OCI-LY3 (cell line): ENCODE data around the gene ZIC5.

Experiments
- EZH2phosphoT487 ChIP-seq: fragments of 200-600 bp; shearing (Covaris generic); IDR thresholded peaks from 2 replicates; pipeline ENCODE4 v1.6.1; 2018; ENCODE audit warnings: antibody characterized with exemption, mixed run types, low read depth
- TF ChIP-seq, protein P1 (sequence below): fragments of 200-600, 300-600 bp; sonication (generic); IDR thresholded peaks from 2 replicates; pipeline ENCODE4 v1.5.1; 2014; ENCODE audit warnings: antibody characterized with exemption, low read length, low read depth

DNA sequence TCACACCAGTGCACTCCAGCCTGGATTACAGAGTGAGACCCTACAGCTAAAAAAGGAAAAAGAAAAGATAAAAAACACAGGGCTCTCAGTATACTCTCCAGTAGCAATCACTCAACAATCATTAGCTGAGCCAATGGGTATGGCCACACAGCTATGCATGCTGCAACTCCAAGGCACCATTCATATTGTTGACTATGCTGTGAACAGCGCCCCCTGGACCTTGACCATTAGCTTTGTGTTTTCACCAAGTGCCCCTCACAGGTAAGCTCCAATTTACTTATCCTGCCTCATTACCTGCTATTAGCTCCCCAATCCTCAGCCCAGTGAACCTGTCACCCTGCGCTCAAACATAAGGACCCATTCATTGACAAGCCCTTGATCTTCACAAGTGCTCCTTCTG is 35.8 kb downstream of the ZIC5 start:
- TF ChIP-seq, protein P1, sequence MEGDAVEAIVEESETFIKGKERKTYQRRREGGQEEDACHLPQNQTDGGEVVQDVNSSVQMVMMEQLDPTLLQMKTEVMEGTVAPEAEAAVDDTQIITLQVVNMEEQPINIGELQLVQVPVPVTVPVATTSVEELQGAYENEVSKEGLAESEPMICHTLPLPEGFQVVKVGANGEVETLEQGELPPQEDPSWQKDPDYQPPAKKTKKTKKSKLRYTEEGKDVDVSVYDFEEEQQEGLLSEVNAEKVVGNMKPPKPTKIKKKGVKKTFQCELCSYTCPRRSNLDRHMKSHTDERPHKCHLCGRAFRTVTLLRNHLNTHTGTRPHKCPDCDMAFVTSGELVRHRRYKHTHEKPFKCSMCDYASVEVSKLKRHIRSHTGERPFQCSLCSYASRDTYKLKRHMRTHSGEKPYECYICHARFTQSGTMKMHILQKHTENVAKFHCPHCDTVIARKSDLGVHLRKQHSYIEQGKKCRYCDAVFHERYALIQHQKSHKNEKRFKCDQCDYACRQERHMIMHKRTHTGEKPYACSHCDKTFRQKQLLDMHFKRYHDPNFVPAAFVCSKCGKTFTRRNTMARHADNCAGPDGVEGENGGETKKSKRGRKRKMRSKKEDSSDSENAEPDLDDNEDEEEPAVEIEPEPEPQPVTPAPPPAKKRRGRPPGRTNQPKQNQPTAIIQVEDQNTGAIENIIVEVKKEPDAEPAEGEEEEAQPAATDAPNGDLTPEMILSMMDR = peak; percentile 46
- no peak for TF ChIP-seq EZH2phosphoT487
